Globus pallidus (tissue), 1 donor: ENCODE data around the gene RBM4B.

Experiments
- DNase-seq: peaks from one replicate; pipeline ENCODE4 v3.0.0-alpha.2; 2015; ENCODE audit warnings: low spot score

The RBM4B gene

DNA sequence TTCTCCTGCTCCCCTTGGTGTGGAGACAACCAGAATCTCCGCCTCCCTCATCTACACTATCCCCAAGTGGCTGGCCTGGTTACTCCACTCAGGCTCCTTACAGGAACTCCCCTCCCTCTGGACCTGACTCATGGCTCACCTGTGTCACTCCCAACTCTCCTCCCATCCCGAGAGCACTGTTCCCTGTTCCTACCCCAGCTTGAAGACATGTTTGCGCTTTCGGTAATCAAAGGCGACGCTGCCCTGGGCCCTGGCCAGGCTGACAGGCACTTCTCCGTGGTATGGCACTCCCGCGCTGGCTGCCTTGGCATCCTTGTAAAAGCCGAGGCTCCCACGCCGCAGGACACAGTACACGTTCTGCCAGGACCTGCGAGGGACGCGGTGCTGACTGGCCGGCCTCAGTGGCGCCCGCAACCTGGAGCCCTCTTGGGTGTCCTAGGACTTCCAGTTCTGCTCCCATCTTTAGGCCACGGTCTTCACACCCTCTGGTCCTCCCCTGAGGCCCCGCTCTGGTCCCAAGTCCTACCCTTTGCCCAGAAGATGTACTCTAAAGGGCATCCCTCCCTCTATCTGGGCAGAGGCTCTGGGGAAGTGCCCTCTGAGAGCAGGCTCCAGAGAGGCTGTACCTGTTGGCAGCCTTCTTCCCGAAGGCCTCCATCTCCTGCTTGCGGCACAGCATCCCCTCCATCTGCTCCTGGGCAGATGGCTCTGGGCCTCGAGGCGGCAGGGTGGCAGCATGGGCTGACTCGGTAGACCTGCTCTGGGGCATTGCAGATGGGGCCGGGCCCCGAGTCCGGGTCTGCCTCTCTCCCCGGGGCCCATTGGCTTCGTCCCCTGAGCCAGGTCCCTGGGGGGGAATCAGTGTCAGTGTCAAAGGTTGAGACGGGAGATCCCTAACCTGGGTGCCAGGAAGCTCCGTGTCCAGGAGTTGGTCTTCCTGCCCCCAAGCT is 9.4 kb upstream of the RBM4B start:
- no peak for DNase-seq

DNA sequence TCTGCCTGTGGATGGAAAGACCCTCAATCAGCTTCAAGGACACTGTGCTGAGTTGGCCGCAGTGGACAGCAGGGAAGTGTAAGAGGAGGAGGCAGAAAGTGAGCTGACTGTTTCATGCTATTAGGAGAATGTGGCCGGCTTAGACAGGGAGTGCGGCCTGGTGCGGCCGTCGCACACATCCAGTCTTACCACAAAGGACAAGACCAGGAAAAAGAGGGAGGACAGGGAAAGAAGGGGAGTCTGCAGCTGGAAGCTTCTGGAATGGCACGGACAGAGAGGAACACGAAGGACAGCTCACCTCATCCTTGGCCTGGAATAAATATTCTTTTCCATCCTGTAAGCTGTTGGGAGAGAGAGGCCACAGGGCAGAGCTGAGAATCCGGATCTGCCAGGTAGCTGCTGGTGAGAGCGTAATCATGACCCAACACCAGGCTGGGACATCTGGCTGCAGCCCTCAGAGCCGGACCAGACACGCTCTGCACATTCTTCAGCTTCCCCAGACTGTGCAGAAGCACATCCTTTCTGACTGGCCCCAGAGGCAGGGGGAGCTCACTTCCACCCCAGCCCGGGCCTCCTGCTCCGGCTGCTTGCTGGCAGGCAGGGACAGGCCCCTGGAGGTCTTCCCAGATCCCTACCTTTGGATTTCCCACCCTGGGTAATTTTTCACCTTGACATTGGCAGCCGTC is 8.6 kb upstream of the RBM4B start:
- DNase-seq = no peak

DNA sequence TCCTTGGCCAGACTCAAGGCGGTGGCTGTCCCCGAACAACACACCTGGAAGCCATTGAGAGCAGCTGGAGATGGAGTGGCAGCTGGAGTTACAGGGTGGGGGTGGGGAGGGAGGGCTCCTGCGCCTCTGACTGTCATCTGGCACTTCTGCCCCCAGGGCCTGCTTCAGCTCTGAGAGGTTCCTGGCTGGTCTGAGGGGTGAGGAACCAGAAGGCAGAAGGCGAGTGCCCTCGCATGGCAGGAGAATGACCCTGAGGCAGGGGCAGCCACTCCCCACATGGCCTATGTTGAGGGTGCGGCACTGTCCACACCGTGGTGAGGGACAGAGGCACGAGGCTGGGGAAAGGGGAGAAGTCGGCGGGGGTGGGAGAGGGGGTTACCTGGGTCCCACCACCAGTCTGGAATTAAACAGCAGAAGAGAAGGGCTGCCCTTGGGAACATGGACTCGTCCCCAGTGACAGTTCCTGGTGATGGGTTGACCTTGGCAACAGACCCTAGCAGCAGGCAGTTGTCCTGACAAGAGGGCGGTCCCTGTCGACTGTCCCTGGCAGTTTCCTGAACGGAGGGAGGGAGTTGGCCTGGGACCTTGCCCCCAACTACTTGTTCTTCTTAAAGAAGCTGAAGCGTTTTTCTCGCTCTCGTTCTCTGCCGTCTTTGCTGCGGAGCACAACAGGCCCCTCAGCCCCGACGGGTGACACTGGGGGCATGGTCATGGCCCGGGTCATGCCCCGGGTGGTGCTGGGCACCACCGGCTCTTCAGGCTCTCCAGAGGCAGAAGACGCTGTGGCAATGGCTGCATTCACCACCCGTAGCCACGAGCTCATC is 7.8 kb upstream of the RBM4B start:
- no peak for DNase-seq

DNA sequence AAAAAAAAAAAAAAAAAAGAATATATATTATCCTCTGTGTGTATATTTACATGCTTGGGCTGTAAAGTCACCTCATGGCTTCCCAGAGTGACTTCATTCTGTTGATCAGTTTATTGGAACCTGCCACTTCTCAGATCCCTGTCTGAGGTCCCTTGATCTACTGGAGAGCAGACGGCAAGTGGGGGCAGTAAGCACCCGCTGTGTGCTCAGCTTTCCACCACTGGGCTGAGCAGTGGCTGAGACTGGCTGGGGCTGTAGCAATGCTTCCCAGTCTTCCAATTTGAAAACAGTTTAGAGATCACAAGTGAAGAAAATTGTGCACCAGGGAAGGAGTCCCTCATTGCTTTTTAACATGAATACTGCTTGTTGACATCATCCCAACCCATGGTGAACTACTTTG is 6.9 kb upstream of the RBM4B start:
- no peak for DNase-seq

DNA sequence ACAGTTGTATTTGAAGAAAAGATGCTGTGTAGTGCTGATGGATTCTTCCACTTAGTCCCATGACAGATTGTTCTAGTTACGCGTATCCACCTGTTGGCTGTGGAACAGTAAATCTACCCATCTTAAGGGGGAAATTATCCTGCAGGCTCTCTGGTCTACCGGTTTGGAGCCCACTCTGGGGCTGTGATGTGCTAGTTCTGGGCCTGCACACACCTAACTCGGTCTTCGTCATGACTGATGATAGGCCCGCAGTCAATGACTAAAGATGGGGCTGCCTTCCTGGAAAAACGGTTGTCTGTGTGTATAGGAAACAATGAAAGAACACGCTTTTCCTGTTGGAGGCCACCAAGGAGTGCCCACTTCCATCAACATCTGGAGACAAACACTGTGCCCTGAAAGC is 6.2 kb upstream of the RBM4B start:
- no peak for DNase-seq

DNA sequence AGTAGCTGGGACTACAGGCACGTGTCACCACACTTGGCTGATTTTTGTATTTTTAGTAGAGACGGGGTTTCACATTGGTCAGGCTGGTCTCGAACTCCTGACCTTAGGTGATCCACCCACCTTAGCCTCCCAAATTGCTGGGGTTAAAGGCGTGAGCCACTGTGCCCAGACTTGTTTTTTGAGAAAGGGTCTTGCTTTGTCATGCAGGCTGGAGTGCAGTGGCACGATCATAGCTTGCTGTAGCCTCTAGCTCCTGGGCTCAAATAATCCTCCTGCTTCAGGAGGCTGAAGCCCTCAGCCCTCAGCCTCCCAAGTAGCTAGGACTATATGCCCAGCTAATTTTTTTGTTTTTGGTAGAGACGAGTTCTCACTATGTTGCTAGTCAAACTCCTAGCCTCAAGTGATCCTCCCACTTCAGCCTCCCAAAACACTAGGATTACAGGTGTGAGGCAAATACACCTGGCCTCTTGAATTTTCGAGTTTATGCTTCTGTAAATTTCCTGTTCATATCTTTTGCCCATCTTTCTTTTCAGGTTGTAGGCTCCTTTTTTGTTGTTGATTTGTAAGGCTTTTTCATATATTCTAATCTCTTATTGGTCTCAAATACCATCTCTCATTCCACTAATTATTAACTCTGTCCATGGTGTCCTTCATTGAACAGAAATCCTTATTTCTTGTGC is 3.4 kb upstream of the RBM4B start:
- no peak for DNase-seq

DNA sequence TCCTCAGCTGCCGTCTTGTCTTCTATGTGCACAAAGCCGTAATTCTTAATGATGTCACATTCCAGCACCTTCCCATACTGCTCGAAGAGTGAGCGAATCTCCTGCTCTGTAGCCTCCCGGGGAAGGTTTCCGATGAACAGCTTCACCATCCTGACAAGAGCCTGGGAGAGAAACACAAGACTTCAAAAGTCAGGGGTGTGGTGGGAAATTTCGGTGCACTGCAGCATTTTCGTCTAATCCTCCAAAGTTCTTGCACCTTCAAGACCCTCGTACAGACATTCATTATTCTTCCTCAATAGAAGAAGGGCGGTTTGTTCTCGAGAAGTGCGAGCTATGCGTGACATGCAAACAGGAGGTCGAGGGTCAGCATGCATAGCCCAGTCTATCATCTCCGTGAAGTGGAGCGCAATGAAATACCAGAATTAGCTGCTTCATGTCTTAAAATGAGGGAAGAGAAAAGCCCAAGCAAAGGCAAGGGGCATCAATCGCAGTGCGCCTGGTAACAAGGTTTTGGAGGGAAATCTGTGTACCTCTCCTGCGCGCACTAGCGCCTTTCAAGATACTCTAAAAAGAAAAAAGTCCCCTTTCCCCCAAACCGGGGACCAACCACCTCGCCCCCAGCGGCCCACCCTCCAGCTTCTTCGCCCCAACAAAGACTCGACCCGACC is 622 bp downstream of the RBM4B start:
- DNase-seq = no peak

DNA sequence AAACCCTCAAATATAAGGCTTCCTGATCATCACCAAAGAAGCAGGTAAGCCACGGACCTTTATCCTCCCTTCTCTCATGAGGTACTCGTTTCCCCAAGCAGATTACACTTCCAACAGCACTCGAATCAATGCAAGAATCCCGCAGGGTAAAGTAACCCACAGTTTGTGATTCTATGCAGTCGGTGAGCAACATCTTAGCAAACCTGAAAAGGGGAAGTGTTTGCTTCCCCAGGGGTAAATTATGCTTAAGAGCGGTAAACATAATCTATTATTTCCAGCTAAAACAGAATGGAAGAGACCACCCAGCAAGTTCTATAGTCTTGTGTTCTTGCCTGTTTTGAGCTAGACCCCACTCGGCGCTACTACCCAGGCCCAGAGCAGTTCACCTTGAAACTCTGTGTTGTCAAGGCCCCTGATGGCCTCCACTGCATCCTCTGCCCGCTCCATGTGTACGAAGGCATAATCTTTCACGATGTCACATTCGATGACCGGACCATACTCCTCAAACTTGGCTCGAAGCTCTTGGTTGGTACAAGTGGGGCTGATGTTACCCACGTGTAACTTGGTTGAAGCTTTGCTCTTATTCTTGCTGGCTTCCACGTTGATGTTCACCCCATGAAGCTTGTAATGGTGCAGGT is 1.3 kb downstream of the RBM4B start:
- no peak for DNase-seq

DNA sequence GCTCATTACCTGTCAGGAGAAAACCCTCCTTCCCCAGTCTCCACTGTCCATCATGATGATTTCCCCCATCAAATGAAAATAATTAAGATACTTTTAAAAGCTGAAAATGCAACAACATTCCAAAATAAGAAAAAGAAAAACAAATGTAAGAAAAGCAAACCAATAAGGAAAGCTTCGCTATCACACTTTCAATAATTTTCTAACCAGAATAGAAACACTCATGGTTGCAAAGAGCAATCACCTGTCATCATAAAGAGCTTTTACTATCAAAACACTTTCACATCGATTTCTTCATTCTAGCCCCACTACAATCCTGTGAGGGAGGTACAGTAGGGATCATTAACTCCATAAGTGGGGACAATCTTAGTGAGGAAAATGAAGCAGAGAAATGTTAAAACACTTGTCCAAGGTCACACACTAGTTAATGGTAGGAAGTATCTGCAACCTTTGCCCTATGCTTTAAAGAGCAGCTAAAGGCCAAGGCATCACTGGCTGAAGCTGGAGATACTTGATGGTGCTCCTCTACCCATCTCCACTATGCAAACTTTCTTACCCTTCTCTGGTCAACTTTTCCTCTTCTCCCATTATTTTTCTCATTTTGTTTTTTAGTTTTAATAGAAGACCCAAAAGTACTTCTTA is 2.6 kb downstream of the RBM4B start:
- DNase-seq = no peak

DNA sequence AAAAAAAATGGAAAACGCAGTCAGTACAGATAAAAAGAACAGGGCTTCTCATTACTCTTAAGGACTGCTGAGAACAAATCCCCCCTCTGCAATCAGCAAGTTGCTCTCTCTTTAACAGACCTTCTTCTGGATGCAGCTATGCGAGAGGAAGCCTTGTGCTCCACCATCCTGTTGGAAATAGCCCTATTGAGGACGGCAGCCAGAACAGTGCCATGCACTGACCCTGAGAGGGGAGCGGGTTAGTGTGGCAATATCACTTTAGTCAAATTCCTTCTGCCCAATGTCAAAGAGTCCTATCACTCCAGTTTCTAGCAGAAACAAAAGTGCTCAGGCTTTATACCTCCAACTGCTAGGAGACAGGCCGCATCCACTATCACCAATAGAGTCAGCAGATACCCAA is 6.9 kb downstream of the RBM4B start:
- DNase-seq = no peak

DNA sequence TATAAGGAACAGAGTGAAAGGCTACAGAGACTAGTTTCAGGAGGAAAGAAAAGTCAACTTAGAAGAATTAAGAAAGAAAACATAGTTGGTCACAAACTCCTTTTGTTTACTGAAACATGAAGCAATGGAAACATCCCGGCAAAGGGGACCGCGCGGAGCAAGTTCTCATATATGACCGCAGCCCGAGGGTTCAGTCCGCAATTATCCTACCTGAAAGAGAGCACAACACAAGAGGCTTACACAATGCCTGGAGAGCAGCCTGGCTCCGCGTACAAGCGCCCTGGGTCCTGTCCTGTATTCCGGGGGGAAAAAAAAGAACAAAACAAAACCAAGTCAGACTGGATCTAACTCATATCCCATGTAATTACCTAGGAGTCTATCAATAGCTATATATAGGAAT is 12.3 kb downstream of the RBM4B start:
- no peak for DNase-seq

DNA sequence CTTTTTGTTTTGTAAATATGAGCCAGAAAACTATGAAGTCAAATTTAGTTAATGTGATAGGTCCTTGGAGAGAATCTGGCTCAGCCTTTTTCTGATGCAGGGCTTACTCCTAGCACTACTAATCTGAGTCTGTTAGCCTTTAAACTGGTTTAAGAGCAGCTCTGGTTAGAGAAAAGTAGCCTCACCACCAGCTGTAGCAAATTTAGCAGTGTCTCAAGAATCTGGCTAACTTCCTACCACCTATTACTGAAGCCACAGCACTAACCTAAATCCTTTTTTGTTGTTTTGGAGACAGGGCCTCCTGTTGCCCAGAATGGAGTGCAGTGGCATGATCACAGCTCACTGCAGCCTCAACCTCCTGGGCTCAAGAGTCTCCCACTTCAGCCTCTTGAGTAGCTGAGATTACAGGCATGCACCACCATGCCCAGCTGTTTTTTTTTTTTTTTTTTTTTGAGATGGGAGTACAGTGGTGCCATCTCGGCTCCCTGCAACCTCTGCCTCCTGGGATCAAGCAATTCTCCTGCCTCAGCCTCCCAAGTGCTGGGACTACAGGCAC is 13.9 kb downstream of the RBM4B start:
- no peak for DNase-seq

DNA sequence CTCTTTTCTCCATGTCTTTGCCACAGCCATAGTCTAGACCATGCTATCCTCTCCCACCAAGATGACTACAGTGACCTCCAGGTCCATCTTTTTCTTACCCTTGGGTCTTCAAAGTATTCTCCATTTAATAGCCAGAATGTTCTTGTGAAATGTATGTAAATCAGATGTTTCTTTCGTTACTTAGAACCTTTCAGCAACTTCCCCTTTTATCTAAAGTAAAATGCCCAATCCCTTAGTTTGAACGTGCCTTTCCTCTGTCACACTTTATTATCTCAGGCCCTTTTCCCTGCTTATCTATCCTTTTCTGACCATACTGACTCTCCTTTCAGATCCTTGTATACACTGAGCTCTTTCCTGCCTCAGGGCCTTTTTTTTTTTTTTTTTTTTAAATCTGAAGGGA is 17.9 kb downstream of the RBM4B start:
- no peak for DNase-seq

DNA sequence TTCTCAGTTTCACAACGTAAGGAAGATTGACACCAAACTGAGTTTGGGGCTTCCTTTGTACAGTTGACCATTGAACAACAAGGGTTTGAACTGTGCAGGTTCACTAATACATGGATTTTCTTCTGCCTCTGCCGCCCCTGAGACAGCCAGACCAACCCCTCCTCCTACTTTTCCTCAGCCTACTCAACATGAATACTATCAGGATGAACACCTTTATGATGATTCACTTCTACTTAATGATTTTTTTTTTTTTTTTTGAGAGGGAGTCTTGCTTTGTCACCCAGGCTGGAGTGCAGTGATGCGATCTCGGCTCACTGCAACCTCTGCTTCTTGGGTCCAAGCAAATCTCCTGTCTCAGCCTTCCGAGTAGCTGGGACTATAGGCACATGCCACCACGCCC is 24.6 kb downstream of the RBM4B start:
- no peak for DNase-seq

DNA sequence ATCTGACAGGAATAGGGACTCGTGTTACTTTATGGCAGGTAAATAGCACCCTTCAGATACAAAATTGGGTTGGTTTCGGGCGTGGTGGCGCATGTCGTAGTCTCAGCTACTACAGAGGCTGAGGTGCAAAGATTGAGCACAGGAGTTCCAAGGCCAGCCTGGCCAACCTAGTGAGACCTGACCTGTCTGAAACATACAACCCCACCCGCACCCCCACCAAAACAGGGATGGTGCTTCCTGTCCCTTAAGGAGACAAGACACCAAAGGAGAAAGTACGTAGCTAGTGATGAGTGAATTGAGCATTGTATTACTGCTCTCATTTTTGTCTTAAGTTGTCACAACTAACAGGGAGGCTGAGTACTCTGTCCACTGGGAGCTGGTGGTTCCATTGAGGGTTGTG is 25.0 kb downstream of the RBM4B start:
- no peak for DNase-seq

DNA sequence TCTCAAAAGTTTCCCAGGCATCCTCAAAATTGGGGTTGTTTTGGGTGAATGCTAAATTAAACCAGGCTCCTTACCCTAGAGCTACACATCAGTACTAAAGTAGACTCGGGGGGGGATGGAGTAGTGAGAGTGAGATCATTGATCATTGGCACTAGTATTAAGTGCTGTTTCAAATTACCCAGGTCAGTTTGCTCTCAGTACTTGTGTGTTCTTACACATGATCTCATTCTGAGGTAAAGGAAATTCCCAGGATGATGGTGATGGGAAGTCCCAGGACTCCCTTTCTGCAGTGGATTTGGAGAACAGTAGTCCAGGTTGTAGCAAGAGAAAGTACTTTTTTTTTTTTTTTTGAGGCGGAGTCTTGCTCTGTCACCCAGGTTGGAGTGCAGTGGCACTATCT is 26.7 kb downstream of the RBM4B start:
- no peak for DNase-seq

DNA sequence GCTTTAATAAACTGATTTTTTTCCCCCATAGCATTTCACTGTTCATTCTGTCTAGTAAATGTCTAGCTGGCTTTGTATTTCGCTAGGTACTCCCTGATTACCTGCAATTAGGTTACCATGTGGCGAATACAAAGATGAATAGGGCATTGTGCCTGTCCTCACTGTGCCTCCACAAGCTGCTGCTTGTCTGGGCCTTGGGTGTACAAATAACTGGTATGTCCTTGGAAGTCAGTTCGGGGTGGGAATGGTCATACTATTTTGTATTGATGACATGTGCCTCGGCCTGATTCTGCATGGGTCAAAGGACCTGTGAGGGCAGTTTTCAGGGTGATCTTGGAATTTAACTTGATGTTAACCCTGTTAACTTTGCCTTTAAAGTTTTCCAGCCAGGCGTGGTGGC is 27.8 kb downstream of the RBM4B start:
- DNase-seq = no peak

DNA sequence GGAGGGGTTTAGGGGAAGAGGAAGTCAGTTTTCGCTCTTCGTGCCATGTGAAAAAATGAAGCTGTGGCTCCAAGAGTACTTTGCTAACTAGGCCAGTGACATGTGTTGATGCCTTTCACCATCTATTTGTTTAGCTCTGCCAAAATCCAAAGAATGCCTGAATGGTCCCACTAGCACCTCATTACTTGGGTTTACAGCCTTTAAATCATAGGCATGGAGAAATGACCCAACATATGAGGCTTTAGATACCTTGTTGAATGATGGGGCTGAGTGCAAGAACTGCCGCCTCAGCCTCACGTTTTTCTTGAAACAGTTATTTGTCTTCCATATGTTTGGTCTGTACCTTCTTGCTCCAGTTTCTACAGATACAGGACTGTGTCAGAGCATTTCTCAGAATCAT is 30.9 kb downstream of the RBM4B start:
- DNase-seq = no peak

DNA sequence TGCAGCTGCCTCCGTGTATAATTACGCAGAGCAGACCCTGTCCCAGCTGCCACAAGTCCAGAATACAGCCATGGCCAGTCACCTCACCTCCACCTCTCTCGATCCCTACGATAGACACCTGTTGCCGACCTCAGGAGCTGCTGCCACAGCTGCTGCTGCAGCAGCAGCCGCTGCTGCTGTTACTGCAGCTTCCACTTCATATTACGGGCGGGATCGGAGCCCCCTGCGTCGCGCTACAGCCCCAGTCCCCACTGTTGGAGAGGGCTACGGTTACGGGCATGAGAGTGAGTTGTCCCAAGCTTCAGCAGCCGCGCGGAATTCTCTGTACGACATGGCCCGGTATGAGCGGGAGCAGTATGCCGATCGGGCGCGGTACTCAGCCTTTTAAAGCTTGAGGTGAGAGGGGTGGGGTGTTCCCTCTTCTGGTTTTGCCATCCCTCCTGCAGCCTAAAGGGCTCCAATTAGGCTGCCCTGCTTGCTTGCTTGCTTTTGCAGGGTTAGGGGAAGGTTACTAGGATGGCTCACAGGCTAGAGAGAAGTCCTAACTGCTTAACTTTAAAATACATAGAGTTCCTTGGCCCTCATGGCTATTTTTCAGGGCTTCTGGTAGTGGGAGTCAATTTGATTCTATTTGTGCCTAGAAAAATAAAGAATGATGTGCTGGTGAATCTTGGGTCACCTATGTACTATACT is 33.8 kb downstream of the RBM4B start:
- no peak for DNase-seq

DNA sequence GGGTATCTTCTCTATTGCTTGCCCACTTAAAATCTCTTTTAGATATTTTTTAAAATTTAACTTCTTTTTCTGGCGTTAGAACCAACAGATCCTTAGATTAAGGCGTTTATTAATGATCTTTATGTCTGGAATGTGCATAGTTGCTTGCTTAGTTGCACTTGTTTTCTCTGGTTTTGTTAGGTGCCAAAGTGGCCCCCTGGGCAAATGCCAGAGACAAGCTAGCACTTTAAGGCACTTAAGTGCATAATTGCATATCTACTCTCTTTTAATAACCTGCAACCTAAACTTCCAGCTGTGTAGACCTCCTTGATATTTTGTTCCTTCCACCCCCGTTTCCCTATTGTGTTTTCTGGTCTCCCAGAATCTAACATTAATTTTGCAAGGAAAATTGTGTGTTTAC is 35.9 kb downstream of the RBM4B start:
- no peak for DNase-seq
